ENCODE data around the gene PPP2R2C.

DNA sequence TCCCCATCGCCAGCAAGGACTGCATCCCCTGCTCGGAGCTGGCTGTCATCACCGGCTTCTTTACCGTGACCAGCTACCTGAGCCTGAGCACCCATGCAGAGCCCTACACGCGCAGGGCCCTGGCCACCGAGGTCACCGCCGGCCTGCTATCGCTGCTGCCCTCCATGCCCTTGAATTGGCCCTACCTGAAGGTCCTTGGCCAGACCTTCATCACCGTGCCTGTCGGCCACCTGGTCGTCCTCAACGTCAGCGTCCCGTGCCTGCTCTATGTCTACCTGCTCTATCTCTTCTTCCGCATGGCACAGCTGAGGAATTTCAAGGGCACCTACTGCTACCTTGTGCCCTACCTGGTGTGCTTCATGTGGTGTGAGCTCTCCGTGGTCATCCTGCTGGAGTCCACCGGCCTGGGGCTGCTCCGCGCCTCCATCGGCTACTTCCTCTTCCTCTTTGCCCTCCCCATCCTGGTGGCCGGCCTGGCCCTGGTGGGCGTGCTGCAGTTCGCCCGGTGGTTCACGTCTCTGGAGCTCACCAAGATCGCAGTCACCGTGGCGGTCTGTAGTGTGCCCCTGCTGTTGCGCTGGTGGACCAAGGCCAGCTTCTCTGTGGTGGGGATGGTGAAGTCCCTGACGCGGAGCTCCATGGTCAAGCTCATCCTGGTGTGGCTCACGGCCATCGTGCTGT, 171.2 kb downstream of the PPP2R2C start:
- TF ChIP-seq, protein P1, sequence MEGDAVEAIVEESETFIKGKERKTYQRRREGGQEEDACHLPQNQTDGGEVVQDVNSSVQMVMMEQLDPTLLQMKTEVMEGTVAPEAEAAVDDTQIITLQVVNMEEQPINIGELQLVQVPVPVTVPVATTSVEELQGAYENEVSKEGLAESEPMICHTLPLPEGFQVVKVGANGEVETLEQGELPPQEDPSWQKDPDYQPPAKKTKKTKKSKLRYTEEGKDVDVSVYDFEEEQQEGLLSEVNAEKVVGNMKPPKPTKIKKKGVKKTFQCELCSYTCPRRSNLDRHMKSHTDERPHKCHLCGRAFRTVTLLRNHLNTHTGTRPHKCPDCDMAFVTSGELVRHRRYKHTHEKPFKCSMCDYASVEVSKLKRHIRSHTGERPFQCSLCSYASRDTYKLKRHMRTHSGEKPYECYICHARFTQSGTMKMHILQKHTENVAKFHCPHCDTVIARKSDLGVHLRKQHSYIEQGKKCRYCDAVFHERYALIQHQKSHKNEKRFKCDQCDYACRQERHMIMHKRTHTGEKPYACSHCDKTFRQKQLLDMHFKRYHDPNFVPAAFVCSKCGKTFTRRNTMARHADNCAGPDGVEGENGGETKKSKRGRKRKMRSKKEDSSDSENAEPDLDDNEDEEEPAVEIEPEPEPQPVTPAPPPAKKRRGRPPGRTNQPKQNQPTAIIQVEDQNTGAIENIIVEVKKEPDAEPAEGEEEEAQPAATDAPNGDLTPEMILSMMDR (conservative IDR thresholded peaks at IDR 0.05; ENCODE audit: low read depth, low read length), result no peak
- TF ChIP-seq POLR2A (IDR thresholded peaks at IDR 0.05; ENCODE audit: low read depth, low read length) (no peak), SMC3 (IDR thresholded peaks at IDR 0.05; ENCODE audit: low read depth, low read length) (no peak), MXI1 (IDR thresholded peaks at IDR 0.05; ENCODE audit: borderline replicate concordance, low read depth, low read length) (no peak), RFX5 (IDR thresholded peaks at IDR 0.05; ENCODE audit: low read depth, low read length) (no peak), MAFK (IDR thresholded peaks at IDR 0.05; ENCODE audit: low read depth, low read length) (no peak), MAZ (IDR thresholded peaks at IDR 0.05; ENCODE audit: borderline replicate concordance, low read depth, low read length) (no peak), CHD1 (IDR thresholded peaks at IDR 0.05; ENCODE audit: low read depth, low read length) (no peak), RAD21 (IDR thresholded peaks at IDR 0.05; ENCODE audit: low read length) (no peak), FOS (IDR thresholded peaks at IDR 0.05; ENCODE audit: low read depth, low read length) (no peak), RCOR1 (IDR thresholded peaks at IDR 0.05; ENCODE audit: insufficient replicate concordance, low read length) (no peak), BHLHE40 (IDR thresholded peaks at IDR 0.05; ENCODE audit: low read depth, low read length) (no peak)
- TF ChIP-seq, protein P2, sequence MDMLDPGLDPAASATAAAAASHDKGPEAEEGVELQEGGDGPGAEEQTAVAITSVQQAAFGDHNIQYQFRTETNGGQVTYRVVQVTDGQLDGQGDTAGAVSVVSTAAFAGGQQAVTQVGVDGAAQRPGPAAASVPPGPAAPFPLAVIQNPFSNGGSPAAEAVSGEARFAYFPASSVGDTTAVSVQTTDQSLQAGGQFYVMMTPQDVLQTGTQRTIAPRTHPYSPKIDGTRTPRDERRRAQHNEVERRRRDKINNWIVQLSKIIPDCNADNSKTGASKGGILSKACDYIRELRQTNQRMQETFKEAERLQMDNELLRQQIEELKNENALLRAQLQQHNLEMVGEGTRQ (IDR thresholded peaks at IDR 0.05; ENCODE audit: low read depth, low read length), result no peak
- TF ChIP-seq, protein P3, sequence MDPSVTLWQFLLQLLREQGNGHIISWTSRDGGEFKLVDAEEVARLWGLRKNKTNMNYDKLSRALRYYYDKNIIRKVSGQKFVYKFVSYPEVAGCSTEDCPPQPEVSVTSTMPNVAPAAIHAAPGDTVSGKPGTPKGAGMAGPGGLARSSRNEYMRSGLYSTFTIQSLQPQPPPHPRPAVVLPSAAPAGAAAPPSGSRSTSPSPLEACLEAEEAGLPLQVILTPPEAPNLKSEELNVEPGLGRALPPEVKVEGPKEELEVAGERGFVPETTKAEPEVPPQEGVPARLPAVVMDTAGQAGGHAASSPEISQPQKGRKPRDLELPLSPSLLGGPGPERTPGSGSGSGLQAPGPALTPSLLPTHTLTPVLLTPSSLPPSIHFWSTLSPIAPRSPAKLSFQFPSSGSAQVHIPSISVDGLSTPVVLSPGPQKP (IDR thresholded peaks at IDR 0.05; ENCODE audit: borderline replicate concordance, low read depth, low read length), result no peak

Measured in IMR-90 (cell line).